H1 (cell line): ENCODE results near the gene FSIP1. TPM values are rescaled to one million over a fixed set of nuclear protein-coding genes. Genes with fewer than 3 reads are reported as not detected.

Experiments
- CTCF ChIA-PET: fragments of 300-600 bp; sonication (Branson Sonifier 250); formaldehyde crosslinking; loops from one replicate; lab custom pipeline; 2021; ENCODE audit not compliant: partially characterized antibody; lab: Charles Lee
- POLR2A ChIA-PET: fragments of 300-600 bp; sonication (Branson Sonifier 250); formaldehyde crosslinking; loops from one replicate; lab custom pipeline; 2021; ENCODE audit warnings: inconsistent platforms; ENCODE audit not compliant: partially characterized antibody; lab: Charles Lee
- DNase-seq, 2 experiments: peaks; one replicate each; pipeline versions ENCODE4 v3.0.0 to v3.0.0-alpha.2; 2010 to 2022; ENCODE audit warnings: low spot score in 2 of 2, low read depth in 1 of 2, mixed read lengths in 1 of 2
- FAIRE-seq: peaks from 2 replicates; lab custom pipeline; 2011; peaks lifted over from hg19 to GRCh38; lab: Jason Lieb, UNC
- H2AFZ ChIP-seq: 2 replicates; pipeline ENCODE4 v1.8.1; 2012; ENCODE audit warnings: low read length, inconsistent platforms
- H2AK5ac ChIP-seq: 2 replicates; pipeline ENCODE4 v1.6.1; 2013; ENCODE audit warnings: low read depth, low read length
- H2BK120ac ChIP-seq: replicated peaks from 2 replicates; pipeline ENCODE3; 2013; ENCODE audit warnings: low read depth, low read length, inconsistent platforms
- H2BK12ac ChIP-seq: 2 replicates; pipeline ENCODE4 v1.6.1; 2013; ENCODE audit warnings: low read depth, low read length
- H2BK15ac ChIP-seq: 2 replicates; pipeline ENCODE4 v1.6.1; 2013; ENCODE audit warnings: low read length
- H2BK20ac ChIP-seq: 2 replicates; pipeline ENCODE4 v1.6.1; 2013; ENCODE audit warnings: low read length
- H2BK5ac ChIP-seq: 2 replicates; pipeline ENCODE4 v1.6.1; 2013; ENCODE audit warnings: low read depth, low read length
- H3K14ac ChIP-seq: 2 replicates; pipeline ENCODE4 v1.6.1; 2013; ENCODE audit warnings: inconsistent platforms; ENCODE audit not compliant: insufficient read length
- H3K18ac ChIP-seq: 2 replicates; pipeline ENCODE4 v1.6.1; 2013; ENCODE audit warnings: low read length; ENCODE audit errors: extremely low read depth
- H3K23ac ChIP-seq: 2 replicates; pipeline ENCODE4 v1.6.1; 2013; ENCODE audit warnings: inconsistent platforms; ENCODE audit not compliant: insufficient read length
- H3K23me2 ChIP-seq: 2 replicates; pipeline ENCODE4 v1.6.1; 2013; ENCODE audit warnings: low read depth, low read length
- H3K27ac ChIP-seq: 2 replicates; pipeline ENCODE4 v1.6.1; 2011; ENCODE audit warnings: low read depth, low read length, inconsistent platforms
- H3K27me3 ChIP-seq, 4 experiments: replicated peaks in 1 of 4; 1 replicate in 1 of 4; 2 replicates in 3 of 4; pipeline versions ENCODE4 v1.6.1 to v1.8.1; 2011 to 2013; ENCODE audit warnings: low read length in 3 of 4, mild to moderate bottlenecking in 3 of 4, inconsistent platforms in 2 of 4, mixed read lengths in 2 of 4, moderate library complexity in 1 of 4; ENCODE audit not compliant: control insufficient read depth in 3 of 4, insufficient read depth in 3 of 4; ENCODE audit errors: extremely low read depth in 1 of 4
- H3K36me3 ChIP-seq, 4 experiments: 2 replicates each; pipeline versions ENCODE4 v1.6.1 to v1.8.1; 2011 to 2013; ENCODE audit warnings: mild to moderate bottlenecking in 4 of 4, low read length in 3 of 4, moderate library complexity in 2 of 4, control low read depth in 1 of 4, inconsistent platforms in 1 of 4; ENCODE audit not compliant: insufficient read depth in 4 of 4, control insufficient read depth in 2 of 4
- H3K4ac ChIP-seq: replicated peaks from 2 replicates; pipeline ENCODE3; 2013; ENCODE audit warnings: low read length, low read depth, mixed read lengths, inconsistent platforms; ENCODE audit not compliant: insufficient read length
- H3K4me1 ChIP-seq, 4 experiments: replicated peaks in 1 of 4; 1 replicate in 1 of 4; 2 replicates in 3 of 4; pipeline versions ENCODE4 v1.6.1 to v1.8.1; 2011 to 2013; ENCODE audit warnings: low read length in 3 of 4, inconsistent platforms in 2 of 4, mixed read lengths in 1 of 4; ENCODE audit not compliant: insufficient read depth in 4 of 4, control insufficient read depth in 3 of 4
- H3K4me2 ChIP-seq, 2 experiments: 2 replicates each; pipeline versions ENCODE4 v1.6.1 to v1.8.1; 2011 to 2013; ENCODE audit warnings: low read depth in 2 of 2, low read length in 2 of 2, control low read depth in 1 of 2, inconsistent platforms in 1 of 2, mild to moderate bottlenecking in 1 of 2; ENCODE audit not compliant: insufficient read depth in 1 of 2
- H3K4me3 ChIP-seq, 4 experiments: fragments of 200-600, 300-600 bp in 1 of 4; sonication (generic), shearing (Covaris generic), sonication (Bioruptor Twin) in 1 of 4; 2 replicates each; pipeline versions ENCODE4 v1.5.1 to v1.8.1; 2011 to 2016; ENCODE audit warnings: low read length in 4 of 4, low read depth in 3 of 4, control low read depth in 2 of 4, inconsistent platforms in 2 of 4, mild to moderate bottlenecking in 2 of 4, mixed read lengths in 1 of 4, moderate library complexity in 1 of 4; ENCODE audit not compliant: insufficient read depth in 2 of 4; ENCODE audit errors: extremely low read depth in 1 of 4
- H3K56ac ChIP-seq: replicated peaks from 2 replicates; pipeline ENCODE3; 2013; ENCODE audit warnings: low read depth, mild to moderate bottlenecking, mixed read lengths, low read length, inconsistent platforms; ENCODE audit not compliant: insufficient read length
- H3K79me1 ChIP-seq: 2 replicates; pipeline ENCODE4 v1.6.1; 2013; ENCODE audit warnings: low read depth, low read length, control low read depth
- H3K79me2 ChIP-seq, 2 experiments: 2 replicates each; pipeline versions ENCODE4 v1.6.1 to v1.8.1; 2012 to 2013; ENCODE audit warnings: low read length in 2 of 2, mild to moderate bottlenecking in 2 of 2, inconsistent platforms in 1 of 2; ENCODE audit not compliant: insufficient read depth in 2 of 2, control insufficient read depth in 1 of 2
- H3K9ac ChIP-seq, 4 experiments: replicated peaks in 1 of 4; 1 replicate in 1 of 4; 2 replicates in 3 of 4; pipeline versions ENCODE4 v1.6.1 to v1.8.1; 2011 to 2013; ENCODE audit warnings: low read depth in 3 of 4, low read length in 3 of 4, control low read depth in 2 of 4, mild to moderate bottlenecking in 2 of 4, moderate library complexity in 2 of 4, inconsistent platforms in 1 of 4; ENCODE audit errors: extremely low read depth in 1 of 4
- H3K9me3 ChIP-seq, 2 experiments: 2 replicates each; pipeline versions ENCODE4 v1.6.1 to v1.8.1; 2012 to 2013; ENCODE audit warnings: mild to moderate bottlenecking in 2 of 2, moderate library complexity in 2 of 2, control low read depth in 1 of 2, inconsistent platforms in 1 of 2, low read depth in 1 of 2, low read length in 1 of 2, mixed read lengths in 1 of 2; ENCODE audit not compliant: insufficient read depth in 2 of 2
- H4K20me1 ChIP-seq, 2 experiments: replicated peaks in 1 of 2; 2 replicates each; pipeline versions ENCODE3 to v1.8.1; 2011 to 2013; ENCODE audit warnings: inconsistent platforms in 2 of 2, low read length in 2 of 2, mild to moderate bottlenecking in 1 of 2; ENCODE audit not compliant: insufficient read depth in 2 of 2, control insufficient read depth in 1 of 2
- H4K5ac ChIP-seq: 2 replicates; pipeline ENCODE4 v1.6.1; 2013; ENCODE audit warnings: low read length, low read depth, mixed read lengths, inconsistent platforms; ENCODE audit not compliant: insufficient read length
- H4K8ac ChIP-seq: 2 replicates; pipeline ENCODE4 v1.8.0; 2013; ENCODE audit warnings: mild to moderate bottlenecking, moderate library complexity, low read length, inconsistent platforms; ENCODE audit not compliant: insufficient read depth; ENCODE audit errors: extremely low read depth
- H4K91ac ChIP-seq: replicated peaks from 2 replicates; pipeline ENCODE3; 2013; ENCODE audit warnings: low read length, mixed read lengths, inconsistent platforms; ENCODE audit not compliant: insufficient read length
- CHD1 ChIP-seq: IDR thresholded peaks from 2 replicates; pipeline ENCODE4 v1.6.1; 2012; ENCODE audit warnings: low read depth, low read length, improper control_type of control experiment
- POLR2A ChIP-seq, 2 experiments: IDR thresholded peaks; 1 replicate in 1 of 2; 2 replicates in 1 of 2; pipeline ENCODE4 v1.6.1; 2011; ENCODE audit warnings: low read depth in 2 of 2, low read length in 2 of 2, mild to moderate bottlenecking in 2 of 2; ENCODE audit errors: control extremely low read depth in 1 of 2
- POLR2AphosphoS5 ChIP-seq: IDR thresholded peaks from 2 replicates; pipeline ENCODE4 v1.6.1; 2011; ENCODE audit warnings: low read depth, low read length
- RXRA ChIP-seq: IDR thresholded peaks from 2 replicates; pipeline ENCODE4 v1.6.1; 2011; ENCODE audit warnings: low read depth, mild to moderate bottlenecking, low read length, moderate library complexity; ENCODE audit not compliant: insufficient read depth
- SP1 ChIP-seq: IDR thresholded peaks from 2 replicates; pipeline ENCODE4 v1.6.1; 2011; ENCODE audit warnings: low read depth, low read length
- WGBS, 2 experiments: shearing (Covaris generic) in 1 of 2; methylation state at CpG; one replicate each; pipeline versions ENCODE4 v1.1.6 to v1.1.7; 2013 to 2015; ENCODE audit warnings: low lambda C conversion rate in 2 of 2, mixed read lengths in 2 of 2, inconsistent platforms in 1 of 2, low coverage in 1 of 2, missing lambda C conversion rate in 1 of 2; ENCODE audit not compliant: insufficient replicate concordance in 2 of 2, insufficient coverage in 1 of 2, insufficient read length in 1 of 2; ENCODE audit errors: extremely low coverage in 1 of 2, missing lambda C conversion rate in 1 of 2; 5-methylcytosine and 5-hydroxymethylcytosine counted together
- polyA plus RNA-seq, 7 experiments: library from polyadenylated mRNA; depleted of rRNA in 3 of 7; stranded (reverse) in 5 of 7; unstranded in 2 of 7; fragments of >200 nt in 5 of 7; fragments of 200-250 nt in 2 of 7; gene quantifications; 1 replicate in 5 of 7; 2 replicates in 1 of 7; 4 replicates in 1 of 7; pipeline versions ENCODE4 v1.2.1 to v1.2.3, GENCODE V29; 2011 to 2013; ENCODE audit warnings: missing spikeins in 2 of 7, mixed read lengths in 2 of 7
- total RNA-seq: library from RNA; stranded (reverse); fragmentation: NEBNext Ultra II Directional; extraction: Animal tissue kit (Norgen Biotek cat#: 25700); gene quantifications from 2 replicates; pipeline ENCODE4 v1.2.1, GENCODE V29; 2021

Gene FSIP1
- total and polyA plus RNA-seq, 2 of the 8 experiments (the other 6 are each of a cell fraction or from before 2014, with no cell fraction given): 0.18 to 1.3 TPM

DNA sequence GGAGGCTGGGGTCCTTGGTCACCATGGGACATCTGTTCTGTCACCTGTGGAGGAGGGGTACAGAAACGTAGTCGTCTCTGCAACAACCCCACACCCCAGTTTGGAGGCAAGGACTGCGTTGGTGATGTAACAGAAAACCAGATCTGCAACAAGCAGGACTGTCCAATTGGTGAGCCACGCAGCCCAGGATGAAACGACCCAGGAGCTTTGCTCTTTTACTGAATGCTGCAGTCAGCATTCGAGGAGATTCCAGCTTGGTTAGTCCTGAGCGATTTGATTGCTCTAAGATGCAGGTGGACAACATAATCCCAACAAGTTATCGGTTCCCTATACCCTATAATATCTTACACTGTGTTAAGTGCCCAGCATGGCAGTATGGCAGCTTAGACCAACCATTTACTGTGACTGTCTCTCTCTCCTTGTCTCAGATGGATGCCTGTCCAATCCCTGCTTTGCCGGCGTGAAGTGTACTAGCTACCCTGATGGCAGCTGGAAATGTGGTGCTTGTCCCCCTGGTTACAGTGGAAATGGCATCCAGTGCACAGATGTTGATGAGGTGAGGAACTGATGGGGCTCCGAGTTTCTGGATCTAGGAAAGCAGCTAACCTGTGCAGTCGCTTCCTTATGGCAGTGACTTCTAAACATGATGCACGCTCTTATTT is 194.0 kb downstream of the FSIP1 start:
- no peak overlapping the region for H3K56ac ChIP-seq
- no peaks in the 10 kb centered on the region for H3K79me2 ChIP-seq
- no peak overlapping the region for H2BK20ac ChIP-seq
- DNase-seq: no peak
- no peaks in the 10 kb centered on the region for H3K27me3 ChIP-seq
- H3K23me2 ChIP-seq: no peaks in the 10 kb centered on the region
- no peak overlapping the region for H3K4me3 ChIP-seq
- CTCF ChIA-PET: no interaction called here
- no peak overlapping the region for H3K14ac ChIP-seq
- no peak overlapping the region for H3K23ac ChIP-seq
- H2AK5ac ChIP-seq: no peak overlapping the region
- H2BK15ac ChIP-seq: no peak overlapping the region
- H2BK5ac ChIP-seq: no peak overlapping the region
- no peak overlapping the region for H4K91ac ChIP-seq
- H4K20me1 ChIP-seq: peaks cover 0 to 2% of the 10 kb centered on the region in 2 experiments
- H2BK12ac ChIP-seq: no peak overlapping the region
- FAIRE-seq: no peak
- H2BK120ac ChIP-seq: no peak overlapping the region
- H3K4me2 ChIP-seq: no peak overlapping the region
- H4K5ac ChIP-seq: no peak overlapping the region
- no peak overlapping the region for H3K27ac ChIP-seq
- no peaks in the 10 kb centered on the region for H3K79me1 ChIP-seq
- no peaks in the 10 kb centered on the region for H3K9me3 ChIP-seq
- no peak overlapping the region for H2AFZ ChIP-seq
- H3K36me3 ChIP-seq: peaks cover 60 to 99% (median 93%) of the 10 kb centered on the region in 4 experiments
- no peak overlapping the region for H4K8ac ChIP-seq
- WGBS, 2 experiments: 93% methylated on average over 13 of the region's 13 CpGs; no CpG with 5 or more reads in 1 of the 2 experiments
- no peak overlapping the region for H3K4ac ChIP-seq
- peaks cover 0 to 1% (median 0%) of the 10 kb centered on the region in 4 experiments; a peak in 2 of 7 replicates for H3K4me1 ChIP-seq
- H3K9ac ChIP-seq: no peak overlapping the region
- no peak overlapping the region for H3K18ac ChIP-seq
- POLR2A ChIA-PET: interaction anchor here (2.1 to 16.2 kb wide), 2 partner anchors 7 to 10 kb away, joined by 7 to 117 read pairs; partner anchors contain the start of gene THBS1
- TF ChIP-seq SP1 (no peak), RXRA (no peak), POLR2AphosphoS5 (peak; percentile 67), CHD1 (no peak), POLR2A (IDR thresholded peaks at IDR 0.05; ENCODE audit: control extremely low read depth in 1 of 2, low read depth in 2 of 2, low read length in 2 of 2) (peak; percentile 70 to 87; a peak in 2 of 3 replicates)
